ENCODE data around the gene CPSF2. TPM values are rescaled to one million over a fixed set of nuclear protein-coding genes. Genes with fewer than 3 reads are reported as not detected.

The CPSF2 gene
- total RNA-seq, 4 donors from 2014 or later: 32.8 to 62.4 (median 39.3) TPM

DNA sequence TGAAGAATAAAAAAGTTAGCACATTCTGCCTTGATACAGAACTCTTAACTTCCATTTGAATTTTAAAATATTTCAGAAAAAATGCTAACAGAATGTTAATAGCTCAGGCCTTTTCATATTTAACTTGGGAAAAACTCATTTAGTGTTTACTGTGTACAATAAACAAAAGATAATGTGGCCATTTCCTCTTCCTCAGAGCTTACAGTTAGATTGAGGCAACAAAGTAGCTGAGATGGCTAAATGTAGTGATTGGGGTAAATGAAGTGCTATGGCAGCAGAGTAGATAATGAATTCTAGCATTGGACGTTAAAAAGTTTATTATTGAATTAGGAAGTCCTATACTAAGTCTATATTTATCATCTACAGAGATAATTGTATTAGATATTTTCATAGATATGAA is 12.7 kb downstream of the CPSF2 start:
- Histone ChIP-seq H3K4me1 (no peaks in the 10 kb centered on the region), H3K4me3 (no peak overlapping the region), H3K36me3 (peaks cover 0 to 98% of the 10 kb centered on the region in 2 donors), H3K27me3 (no peaks in the 10 kb centered on the region), H3K9me3 (no peaks in the 10 kb centered on the region), H3K27ac (no peak overlapping the region)
- TF ChIP-seq, protein P1, sequence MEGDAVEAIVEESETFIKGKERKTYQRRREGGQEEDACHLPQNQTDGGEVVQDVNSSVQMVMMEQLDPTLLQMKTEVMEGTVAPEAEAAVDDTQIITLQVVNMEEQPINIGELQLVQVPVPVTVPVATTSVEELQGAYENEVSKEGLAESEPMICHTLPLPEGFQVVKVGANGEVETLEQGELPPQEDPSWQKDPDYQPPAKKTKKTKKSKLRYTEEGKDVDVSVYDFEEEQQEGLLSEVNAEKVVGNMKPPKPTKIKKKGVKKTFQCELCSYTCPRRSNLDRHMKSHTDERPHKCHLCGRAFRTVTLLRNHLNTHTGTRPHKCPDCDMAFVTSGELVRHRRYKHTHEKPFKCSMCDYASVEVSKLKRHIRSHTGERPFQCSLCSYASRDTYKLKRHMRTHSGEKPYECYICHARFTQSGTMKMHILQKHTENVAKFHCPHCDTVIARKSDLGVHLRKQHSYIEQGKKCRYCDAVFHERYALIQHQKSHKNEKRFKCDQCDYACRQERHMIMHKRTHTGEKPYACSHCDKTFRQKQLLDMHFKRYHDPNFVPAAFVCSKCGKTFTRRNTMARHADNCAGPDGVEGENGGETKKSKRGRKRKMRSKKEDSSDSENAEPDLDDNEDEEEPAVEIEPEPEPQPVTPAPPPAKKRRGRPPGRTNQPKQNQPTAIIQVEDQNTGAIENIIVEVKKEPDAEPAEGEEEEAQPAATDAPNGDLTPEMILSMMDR (IDR thresholded peaks at IDR 0.05): no peak
- TF ChIP-seq EP300 (IDR thresholded peaks at IDR 0.05): no peak
- TF ChIP-seq POLR2A (IDR thresholded peaks at IDR 0.05): no peak
- TF ChIP-seq POLR2AphosphoS5 (IDR thresholded peaks at IDR 0.05): no peak
- ATAC-seq: no peak
- 53 to 87% methylated on average over 1 of the region's 1 CpG for WGBS, 2 donors (ENCODE audit: low coverage in 1 of 2)

- H3K27me3 ChIP-seq: no peaks in the 10 kb centered on the region
- no peaks in the 10 kb centered on the region for H3K9me3 ChIP-seq
- ATAC-seq: no peak
- 20 to 58% methylated on average over 1 of the region's 1 CpG for WGBS, 2 donors (ENCODE audit: low coverage in 1 of 2)
- TF ChIP-seq, protein P1 (IDR thresholded peaks at IDR 0.05): peak; percentile 7 to 38 (median 34)
- TF ChIP-seq POLR2AphosphoS5 (IDR thresholded peaks at IDR 0.05) (no peak), POLR2A (IDR thresholded peaks at IDR 0.05) (no peak)
- no peaks in the 10 kb centered on the region for H3K4me1 ChIP-seq
- no peak overlapping the region for H3K4me3 ChIP-seq
- no peak overlapping the region for H3K27ac ChIP-seq
- peaks cover 0 to 99% of the 10 kb centered on the region in 2 donors for H3K36me3 ChIP-seq
Observed at GRCh38 chr14:92135269-92135668, 13.5 kb downstream of the CPSF2 start.

- peaks cover 12 to 100% of the 10 kb centered on the region in 2 donors for H3K36me3 ChIP-seq
- TF ChIP-seq POLR2AphosphoS5 (IDR thresholded peaks at IDR 0.05) (no peak), POLR2A (IDR thresholded peaks at IDR 0.05) (no peak), EP300 (IDR thresholded peaks at IDR 0.05) (no peak)
- TF ChIP-seq, protein P1 (IDR thresholded peaks at IDR 0.05): no peak
Observed at GRCh38 chr14:92143309-92143708, 21.5 kb downstream of the CPSF2 start.

DNA sequence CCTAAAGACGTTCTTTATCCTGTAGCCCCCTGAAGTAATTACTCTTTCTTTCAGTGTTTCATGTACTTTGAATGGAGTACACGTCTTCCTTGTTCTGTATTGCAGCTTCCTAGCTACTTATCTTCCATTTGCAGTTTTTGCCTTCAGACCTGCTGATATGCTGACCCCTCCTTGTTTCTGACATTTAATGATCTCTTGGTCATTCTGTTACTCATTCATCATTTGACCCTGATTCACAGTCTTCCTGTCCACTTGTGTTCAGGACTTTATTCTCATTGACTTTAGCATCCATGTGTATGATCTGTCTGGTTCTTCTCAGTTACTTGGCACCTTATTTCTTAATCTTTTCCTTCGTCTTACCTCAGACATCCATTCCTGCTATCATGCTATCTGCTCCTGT is 22.2 kb downstream of the CPSF2 start:
- Histone ChIP-seq H3K4me1 (no peaks in the 10 kb centered on the region), H3K4me3 (no peak overlapping the region), H3K27ac (no peak overlapping the region), H3K36me3 (peaks cover 12 to 100% of the 10 kb centered on the region in 2 donors), H3K9me3 (no peaks in the 10 kb centered on the region), H3K27me3 (no peaks in the 10 kb centered on the region)
- 55 to 73% methylated on average over 2 to 3 of the region's 3 CpGs for WGBS, 2 donors (ENCODE audit: low coverage in 1 of 2)
- no peak for ATAC-seq
- TF ChIP-seq EP300 (IDR thresholded peaks at IDR 0.05) (no peak), POLR2AphosphoS5 (IDR thresholded peaks at IDR 0.05) (no peak), POLR2A (IDR thresholded peaks at IDR 0.05) (no peak)
- TF ChIP-seq, protein P1 (IDR thresholded peaks at IDR 0.05): no peak

More at GRCh38 chr14:92143309-92143708, 21.5 kb downstream of the CPSF2 start:
- 59 to 65% methylated on average over 4 of the region's 4 CpGs for WGBS, 2 donors (ENCODE audit: low coverage in 1 of 2)
- H3K4me3 ChIP-seq: no peak overlapping the region
- no peaks in the 10 kb centered on the region for H3K27me3 ChIP-seq
- H3K27ac ChIP-seq: no peak overlapping the region
- no peaks in the 10 kb centered on the region for H3K4me1 ChIP-seq
- no peaks in the 10 kb centered on the region for H3K9me3 ChIP-seq
- ATAC-seq: no peak

GRCh38 chr14:92144708-92145107 is 22.9 kb downstream of the CPSF2 start:
- Histone ChIP-seq H3K27ac (no peak overlapping the region), H3K36me3 (peaks cover 12 to 100% of the 10 kb centered on the region in 2 donors), H3K27me3 (no peaks in the 10 kb centered on the region), H3K9me3 (no peaks in the 10 kb centered on the region), H3K4me3 (no peak overlapping the region), H3K4me1 (no peaks in the 10 kb centered on the region)
- no peak for ATAC-seq
- WGBS, 2 donors (ENCODE audit: low coverage in 1 of 2): 79 to 80% methylated on average over 2 of the region's 2 CpGs
- TF ChIP-seq EP300 (IDR thresholded peaks at IDR 0.05) (no peak), POLR2AphosphoS5 (IDR thresholded peaks at IDR 0.05) (no peak), POLR2A (IDR thresholded peaks at IDR 0.05) (no peak)
- TF ChIP-seq, protein P1 (IDR thresholded peaks at IDR 0.05): no peak
